HFF-Myc (cell line): ENCODE data around the gene DYNC2LI1.

Experiments used
- DNase-seq: peaks from one replicate; pipeline ENCODE4 v3.0.0-alpha.2; 2011; ENCODE audit warnings: low read depth; ENCODE audit errors: extremely low read depth
- H3K4me3 ChIP-seq: replicated peaks from 2 replicates; pipeline ENCODE4 v1.5.1; 2011; ENCODE audit warnings: low read depth, mild to moderate bottlenecking, control low read depth, low read length
- CTCF ChIP-seq: IDR thresholded peaks from 2 replicates; pipeline ENCODE4 v1.5.1; 2012; ENCODE audit warnings: mild to moderate bottlenecking, low read depth, low read length, control low read depth; ENCODE audit errors: missing control alignments

DYNC2LI1 gene

GRCh38 chr2:43798300-43798699 lies 24.5 kb downstream of the DYNC2LI1 start:
- TF ChIP-seq CTCF, result no peak
- DNase-seq, result no peak
- no peak overlapping the region for H3K4me3 ChIP-seq

- DNase-seq, result no peak
- TF ChIP-seq CTCF, result no peak
- no peak overlapping the region for H3K4me3 ChIP-seq
Observed at GRCh38 chr2:43800894-43801293, 27.1 kb downstream of the DYNC2LI1 start.

- no peak for DNase-seq
- no peak for TF ChIP-seq CTCF
- no peak overlapping the region for H3K4me3 ChIP-seq
Observed at GRCh38 chr2:43802135-43802534, 28.3 kb downstream of the DYNC2LI1 start.

GRCh38 chr2:43803113-43803512 lies 29.3 kb downstream of the DYNC2LI1 start:
- no peak for DNase-seq
- no peak overlapping the region for H3K4me3 ChIP-seq
- TF ChIP-seq CTCF, result no peak

GRCh38 chr2:43806719-43807031 lies 32.8 kb downstream of the DYNC2LI1 start:
- TF ChIP-seq CTCF, result no peak
- no peak overlapping the region for H3K4me3 ChIP-seq
- no peak for DNase-seq

- no peak overlapping the region for H3K4me3 ChIP-seq
- TF ChIP-seq CTCF, result no peak
- DNase-seq, result no peak
Observed at GRCh38 chr2:43810452-43810851, 36.6 kb downstream of the DYNC2LI1 start.

- H3K4me3 ChIP-seq, result no peak overlapping the region
- DNase-seq, result no peak
- TF ChIP-seq CTCF, result no peak
Observed at GRCh38 chr2:43810888-43811287, 37.0 kb downstream of the DYNC2LI1 start.
